Measurements from ENCODE around the gene TBC1D20.

TBC1D20 gene

DNA sequence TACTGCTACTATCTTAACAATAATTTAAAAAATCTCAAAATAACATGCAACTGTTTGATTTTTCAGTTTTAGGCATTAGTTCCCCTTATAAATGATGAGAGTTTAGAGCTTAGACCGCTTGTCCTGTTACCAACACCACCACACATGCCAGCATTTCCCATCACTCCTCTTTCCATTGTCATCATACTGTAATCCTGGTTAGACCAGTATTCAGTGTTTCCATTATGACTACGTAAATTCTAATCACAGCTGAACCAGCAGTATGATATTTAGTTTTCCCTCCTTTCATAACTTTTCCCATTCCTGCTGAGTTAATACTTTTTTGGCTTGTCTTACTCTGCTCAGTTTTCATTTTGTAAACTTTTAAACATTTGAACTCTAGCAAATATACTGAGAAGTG, 12.2 kb upstream of the TBC1D20 start (continued):
- TF ChIP-seq, protein P1, sequence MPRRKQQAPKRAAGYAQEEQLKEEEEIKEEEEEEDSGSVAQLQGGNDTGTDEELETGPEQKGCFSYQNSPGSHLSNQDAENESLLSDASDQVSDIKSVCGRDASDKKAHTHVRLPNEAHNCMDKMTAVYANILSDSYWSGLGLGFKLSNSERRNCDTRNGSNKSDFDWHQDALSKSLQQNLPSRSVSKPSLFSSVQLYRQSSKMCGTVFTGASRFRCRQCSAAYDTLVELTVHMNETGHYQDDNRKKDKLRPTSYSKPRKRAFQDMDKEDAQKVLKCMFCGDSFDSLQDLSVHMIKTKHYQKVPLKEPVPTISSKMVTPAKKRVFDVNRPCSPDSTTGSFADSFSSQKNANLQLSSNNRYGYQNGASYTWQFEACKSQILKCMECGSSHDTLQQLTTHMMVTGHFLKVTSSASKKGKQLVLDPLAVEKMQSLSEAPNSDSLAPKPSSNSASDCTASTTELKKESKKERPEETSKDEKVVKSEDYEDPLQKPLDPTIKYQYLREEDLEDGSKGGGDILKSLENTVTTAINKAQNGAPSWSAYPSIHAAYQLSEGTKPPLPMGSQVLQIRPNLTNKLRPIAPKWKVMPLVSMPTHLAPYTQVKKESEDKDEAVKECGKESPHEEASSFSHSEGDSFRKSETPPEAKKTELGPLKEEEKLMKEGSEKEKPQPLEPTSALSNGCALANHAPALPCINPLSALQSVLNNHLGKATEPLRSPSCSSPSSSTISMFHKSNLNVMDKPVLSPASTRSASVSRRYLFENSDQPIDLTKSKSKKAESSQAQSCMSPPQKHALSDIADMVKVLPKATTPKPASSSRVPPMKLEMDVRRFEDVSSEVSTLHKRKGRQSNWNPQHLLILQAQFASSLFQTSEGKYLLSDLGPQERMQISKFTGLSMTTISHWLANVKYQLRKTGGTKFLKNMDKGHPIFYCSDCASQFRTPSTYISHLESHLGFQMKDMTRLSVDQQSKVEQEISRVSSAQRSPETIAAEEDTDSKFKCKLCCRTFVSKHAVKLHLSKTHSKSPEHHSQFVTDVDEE (CRISPR knock-in tag; IDR thresholded peaks at IDR 0.05): no peak
- no peak for TF ChIP-seq TOX (CRISPR knock-in tag; IDR thresholded peaks at IDR 0.05; ENCODE audit: borderline replicate concordance)
- no peak for TF ChIP-seq ZNF565 (CRISPR knock-in tag; conservative IDR thresholded peaks at IDR 0.05; ENCODE audit: low read depth)
- no peak for TF ChIP-seq ZFP30 (CRISPR knock-in tag; IDR thresholded peaks at IDR 0.05)
- TF ChIP-seq, protein P2, sequence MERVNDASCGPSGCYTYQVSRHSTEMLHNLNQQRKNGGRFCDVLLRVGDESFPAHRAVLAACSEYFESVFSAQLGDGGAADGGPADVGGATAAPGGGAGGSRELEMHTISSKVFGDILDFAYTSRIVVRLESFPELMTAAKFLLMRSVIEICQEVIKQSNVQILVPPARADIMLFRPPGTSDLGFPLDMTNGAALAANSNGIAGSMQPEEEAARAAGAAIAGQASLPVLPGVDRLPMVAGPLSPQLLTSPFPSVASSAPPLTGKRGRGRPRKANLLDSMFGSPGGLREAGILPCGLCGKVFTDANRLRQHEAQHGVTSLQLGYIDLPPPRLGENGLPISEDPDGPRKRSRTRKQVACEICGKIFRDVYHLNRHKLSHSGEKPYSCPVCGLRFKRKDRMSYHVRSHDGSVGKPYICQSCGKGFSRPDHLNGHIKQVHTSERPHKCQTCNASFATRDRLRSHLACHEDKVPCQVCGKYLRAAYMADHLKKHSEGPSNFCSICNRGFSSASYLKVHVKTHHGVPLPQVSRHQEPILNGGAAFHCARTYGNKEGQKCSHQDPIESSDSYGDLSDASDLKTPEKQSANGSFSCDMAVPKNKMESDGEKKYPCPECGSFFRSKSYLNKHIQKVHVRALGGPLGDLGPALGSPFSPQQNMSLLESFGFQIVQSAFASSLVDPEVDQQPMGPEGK (CRISPR knock-in tag; IDR thresholded peaks at IDR 0.05; ENCODE audit: borderline replicate concordance): no peak
- no peak for TF ChIP-seq BACH2 (CRISPR knock-in tag; IDR thresholded peaks at IDR 0.05; ENCODE audit: borderline replicate concordance)
- no peak for TF ChIP-seq ZC3H10 (CRISPR knock-in tag; IDR thresholded peaks at IDR 0.05)
- TF ChIP-seq ARNTL (CRISPR knock-in tag; IDR thresholded peaks at IDR 0.05; ENCODE audit: borderline replicate concordance, low read depth): no peak
- TF ChIP-seq, protein P3, sequence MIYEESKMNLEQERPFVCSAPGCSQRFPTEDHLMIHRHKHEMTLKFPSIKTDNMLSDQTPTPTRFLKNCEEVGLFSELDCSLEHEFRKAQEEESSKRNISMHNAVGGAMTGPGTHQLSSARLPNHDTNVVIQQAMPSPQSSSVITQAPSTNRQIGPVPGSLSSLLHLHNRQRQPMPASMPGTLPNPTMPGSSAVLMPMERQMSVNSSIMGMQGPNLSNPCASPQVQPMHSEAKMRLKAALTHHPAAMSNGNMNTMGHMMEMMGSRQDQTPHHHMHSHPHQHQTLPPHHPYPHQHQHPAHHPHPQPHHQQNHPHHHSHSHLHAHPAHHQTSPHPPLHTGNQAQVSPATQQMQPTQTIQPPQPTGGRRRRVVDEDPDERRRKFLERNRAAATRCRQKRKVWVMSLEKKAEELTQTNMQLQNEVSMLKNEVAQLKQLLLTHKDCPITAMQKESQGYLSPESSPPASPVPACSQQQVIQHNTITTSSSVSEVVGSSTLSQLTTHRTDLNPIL (CRISPR knock-in tag; IDR thresholded peaks at IDR 0.05; ENCODE audit: low read depth): no peak

DNA sequence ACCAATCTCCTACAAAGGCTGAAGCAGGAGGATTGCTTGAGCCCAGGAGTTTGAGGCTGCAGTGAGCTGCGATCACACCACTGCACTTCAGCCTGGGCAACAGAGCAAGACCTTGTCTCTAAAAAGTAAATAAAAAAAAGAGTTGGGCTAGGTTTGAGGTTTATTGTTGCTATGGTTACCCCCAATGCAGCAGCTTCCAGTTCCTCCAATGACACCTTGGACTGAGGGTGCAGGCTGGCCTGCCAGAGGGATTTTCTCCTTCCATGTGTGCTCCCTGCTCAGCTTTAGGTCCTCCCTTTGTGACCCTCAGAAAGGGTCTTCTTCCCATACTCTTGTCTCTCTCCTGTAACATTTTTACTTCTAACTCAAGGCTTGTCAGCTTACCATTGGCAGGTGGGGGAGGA, 10.6 kb upstream of the TBC1D20 start:
- ATAC-seq: no peak
- TF ChIP-seq ZNF8 (CRISPR knock-in tag; IDR thresholded peaks at IDR 0.05) (no peak), ARNTL (CRISPR knock-in tag; IDR thresholded peaks at IDR 0.05; ENCODE audit: borderline replicate concordance, low read depth) (no peak), ESRRG (CRISPR knock-in tag; IDR thresholded peaks at IDR 0.05) (no peak), GLIS3 (CRISPR knock-in tag; IDR thresholded peaks at IDR 0.05) (no peak), ZFP3 (CRISPR knock-in tag; IDR thresholded peaks at IDR 0.05) (no peak), SNAI2 (CRISPR knock-in tag; IDR thresholded peaks at IDR 0.05) (no peak), ZNF565 (CRISPR knock-in tag; conservative IDR thresholded peaks at IDR 0.05; ENCODE audit: low read depth) (no peak), ISL1 (CRISPR knock-in tag; IDR thresholded peaks at IDR 0.05) (no peak), OSR1 (CRISPR knock-in tag; IDR thresholded peaks at IDR 0.05) (no peak), BACH2 (CRISPR knock-in tag; IDR thresholded peaks at IDR 0.05; ENCODE audit: borderline replicate concordance) (no peak)
- TF ChIP-seq, protein P4, sequence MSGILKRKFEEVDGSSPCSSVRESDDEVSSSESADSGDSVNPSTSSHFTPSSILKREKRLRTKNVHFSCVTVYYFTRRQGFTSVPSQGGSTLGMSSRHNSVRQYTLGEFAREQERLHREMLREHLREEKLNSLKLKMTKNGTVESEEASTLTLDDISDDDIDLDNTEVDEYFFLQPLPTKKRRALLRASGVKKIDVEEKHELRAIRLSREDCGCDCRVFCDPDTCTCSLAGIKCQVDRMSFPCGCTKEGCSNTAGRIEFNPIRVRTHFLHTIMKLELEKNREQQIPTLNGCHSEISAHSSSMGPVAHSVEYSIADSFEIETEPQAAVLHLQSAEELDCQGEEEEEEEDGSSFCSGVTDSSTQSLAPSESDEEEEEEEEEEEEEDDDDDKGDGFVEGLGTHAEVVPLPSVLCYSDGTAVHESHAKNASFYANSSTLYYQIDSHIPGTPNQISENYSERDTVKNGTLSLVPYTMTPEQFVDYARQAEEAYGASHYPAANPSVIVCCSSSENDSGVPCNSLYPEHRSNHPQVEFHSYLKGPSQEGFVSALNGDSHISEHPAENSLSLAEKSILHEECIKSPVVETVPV (CRISPR knock-in tag; IDR thresholded peaks at IDR 0.05): no peak

DNA sequence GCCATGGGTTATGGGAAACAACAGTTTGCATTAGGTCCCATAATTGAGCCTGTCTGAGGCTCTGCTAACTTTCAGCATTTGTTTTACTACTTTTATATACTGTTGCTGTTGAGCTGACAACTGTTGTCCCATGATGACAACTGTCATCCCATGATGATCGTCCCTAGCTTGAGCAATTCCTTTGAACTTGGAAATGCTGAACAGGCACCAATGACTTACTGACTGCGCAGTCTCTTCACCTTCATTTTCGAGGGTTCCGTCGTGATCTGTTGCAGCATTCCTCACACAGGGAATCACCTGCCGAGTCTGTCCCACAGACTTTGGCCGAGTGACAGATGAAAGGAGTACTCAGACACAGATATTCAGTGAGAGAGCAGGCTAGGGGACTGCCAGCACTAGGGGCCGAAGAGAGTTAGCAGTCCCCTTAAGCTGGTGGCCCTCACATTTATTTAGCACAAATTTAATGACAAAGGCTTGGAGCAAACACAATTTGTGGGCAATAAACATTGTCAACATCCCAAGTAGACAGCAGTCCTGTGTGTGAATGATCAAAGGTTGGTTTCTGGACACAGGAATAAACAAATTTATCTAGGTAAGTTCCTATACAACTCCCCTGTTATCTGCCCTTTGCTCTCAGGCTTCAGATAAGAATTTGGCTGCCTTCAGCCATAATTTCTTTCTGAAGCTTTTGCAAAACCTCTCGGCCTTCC, 10.0 kb upstream of the TBC1D20 start:
- ATAC-seq: no peak
- TF ChIP-seq ZFP3 (CRISPR knock-in tag; IDR thresholded peaks at IDR 0.05) (no peak), ZNF565 (CRISPR knock-in tag; conservative IDR thresholded peaks at IDR 0.05; ENCODE audit: low read depth) (no peak), TCF4 (CRISPR knock-in tag; IDR thresholded peaks at IDR 0.05; ENCODE audit: borderline replicate concordance) (no peak), OSR1 (CRISPR knock-in tag; IDR thresholded peaks at IDR 0.05) (no peak), ZFP30 (CRISPR knock-in tag; IDR thresholded peaks at IDR 0.05) (no peak), RARB (CRISPR knock-in tag; IDR thresholded peaks at IDR 0.05) (no peak)
- TF ChIP-seq, protein P2 (CRISPR knock-in tag; IDR thresholded peaks at IDR 0.05; ENCODE audit: borderline replicate concordance): no peak
